Vagina (tissue), 2 donors: ENCODE measurements around the gene ELL2.

ENCODE experiments used
- POLR2A ChIP-seq, 2 donors: fragments of 450-650 bp; IDR thresholded peaks; one replicate each; pipeline ENCODE4 v1.6.1; 2017; ENCODE audit warnings: antibody characterized with exemption in 2 of 2, mild to moderate bottlenecking in 2 of 2, moderate library complexity in 2 of 2
- TF ChIP-seq, protein P1 (sequence below), 3 experiments: fragments of 450-650 bp in 2 of 3; fragments of 200-600 bp in 1 of 3; sonication (generic) in 1 of 3; IDR thresholded peaks; one replicate each; pipeline ENCODE4 v1.5.1; 2017 to 2019; ENCODE audit warnings: antibody characterized with exemption in 3 of 3, mild to moderate bottlenecking in 2 of 3, moderate library complexity in 2 of 3

DNA sequence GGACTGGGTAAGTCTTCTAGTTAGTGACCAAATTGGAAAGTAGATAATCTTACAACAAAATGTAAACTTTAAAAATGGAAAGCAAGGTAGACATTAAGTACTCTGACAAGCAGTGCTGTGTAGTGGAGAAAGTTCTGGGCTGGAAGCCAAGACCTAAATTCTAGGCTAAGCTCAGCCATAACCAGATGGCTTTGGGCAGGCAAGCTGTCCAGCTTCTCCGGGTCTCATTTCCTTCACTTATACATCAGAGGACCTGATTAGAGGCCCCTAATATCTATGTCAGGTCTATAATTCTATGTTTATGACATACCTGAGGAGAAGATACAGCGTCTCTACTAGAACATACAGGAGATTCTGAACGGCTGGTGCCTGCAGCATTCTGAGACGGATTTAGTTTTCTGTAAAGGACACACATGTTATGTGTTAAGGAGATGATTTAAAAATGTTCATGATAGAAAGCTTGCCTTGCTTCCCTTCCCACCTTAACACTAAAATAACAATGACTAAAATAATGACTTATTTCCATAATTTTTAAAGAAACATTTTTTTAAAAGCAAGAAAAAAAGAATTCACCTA lies 61.2 kb downstream of the ELL2 start:
- TF ChIP-seq, protein P1, sequence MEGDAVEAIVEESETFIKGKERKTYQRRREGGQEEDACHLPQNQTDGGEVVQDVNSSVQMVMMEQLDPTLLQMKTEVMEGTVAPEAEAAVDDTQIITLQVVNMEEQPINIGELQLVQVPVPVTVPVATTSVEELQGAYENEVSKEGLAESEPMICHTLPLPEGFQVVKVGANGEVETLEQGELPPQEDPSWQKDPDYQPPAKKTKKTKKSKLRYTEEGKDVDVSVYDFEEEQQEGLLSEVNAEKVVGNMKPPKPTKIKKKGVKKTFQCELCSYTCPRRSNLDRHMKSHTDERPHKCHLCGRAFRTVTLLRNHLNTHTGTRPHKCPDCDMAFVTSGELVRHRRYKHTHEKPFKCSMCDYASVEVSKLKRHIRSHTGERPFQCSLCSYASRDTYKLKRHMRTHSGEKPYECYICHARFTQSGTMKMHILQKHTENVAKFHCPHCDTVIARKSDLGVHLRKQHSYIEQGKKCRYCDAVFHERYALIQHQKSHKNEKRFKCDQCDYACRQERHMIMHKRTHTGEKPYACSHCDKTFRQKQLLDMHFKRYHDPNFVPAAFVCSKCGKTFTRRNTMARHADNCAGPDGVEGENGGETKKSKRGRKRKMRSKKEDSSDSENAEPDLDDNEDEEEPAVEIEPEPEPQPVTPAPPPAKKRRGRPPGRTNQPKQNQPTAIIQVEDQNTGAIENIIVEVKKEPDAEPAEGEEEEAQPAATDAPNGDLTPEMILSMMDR (IDR thresholded peaks at IDR 0.05) = no peak
- TF ChIP-seq POLR2A (IDR thresholded peaks at IDR 0.05) = no peak
